GM10266 (cell line): Measurements from ENCODE around the gene FLCN.
"Not testable (repeated sequence)": the region's sequence is repeated elsewhere in the genome, so short reads cannot be mapped to it uniquely, and the experiment has no call there.

Source experiments
- DNase-seq: peaks from one replicate; pipeline ENCODE4 v3.0.0; 2012; ENCODE audit errors: extremely low spot score
- CTCF ChIP-seq: IDR thresholded peaks from 2 replicates; pipeline ENCODE4 v1.5.1; 2012; ENCODE audit warnings: mild to moderate bottlenecking, low read depth; ENCODE audit not compliant: control insufficient read depth, insufficient read depth; ENCODE audit errors: missing control alignments

The FLCN gene

GRCh38 chr17:17237026-17237799 lies at the start of gene FLCN:
Gene FLCN (minus strand): TSS chr17:17237168. CDS start chr17:17228137, 9,031 bp downstream.
- peak; percentile 92 for DNase-seq
- TF ChIP-seq CTCF: no peak

- no peak for DNase-seq
- TF ChIP-seq CTCF: no peak
These were observed 49.0 kb upstream of the FLCN start for GRCh38 chr17:17285951-17286350.

- peak; percentile 96 for DNase-seq
- TF ChIP-seq CTCF: no peak
These were observed 43.9 kb upstream of the FLCN start, which contains the start of gene COPS3 for GRCh38 chr17:17280613-17281549. Gene COPS3 (minus strand): TSS chr17:17281246. CDS start chr17:17281186, 60 bp downstream.

GRCh38 chr17:17279316-17279715 lies 42.3 kb upstream of the FLCN start:
- DNase-seq: no peak
- TF ChIP-seq CTCF: no peak

- DNase-seq: not testable (repeated sequence)
These were observed 40.5 kb upstream of the FLCN start for GRCh38 chr17:17277431-17277830.

- no peak for DNase-seq
- TF ChIP-seq CTCF: no peak
These were observed 39.0 kb upstream of the FLCN start for GRCh38 chr17:17275971-17276370.

GRCh38 chr17:17269926-17270773 lies 33.2 kb upstream of the FLCN start:
- TF ChIP-seq CTCF: peak; percentile 23
- DNase-seq: no peak
